ENCODE data around the gene TLX3. TPM values are rescaled to one million over a fixed set of nuclear protein-coding genes. Genes with fewer than 3 reads are reported as not detected.

The TLX3 gene
- total and polyA plus RNA-seq, 2 donors (not counting 1 experiment from before 2014, with no cell fraction given) = not detected

DNA sequence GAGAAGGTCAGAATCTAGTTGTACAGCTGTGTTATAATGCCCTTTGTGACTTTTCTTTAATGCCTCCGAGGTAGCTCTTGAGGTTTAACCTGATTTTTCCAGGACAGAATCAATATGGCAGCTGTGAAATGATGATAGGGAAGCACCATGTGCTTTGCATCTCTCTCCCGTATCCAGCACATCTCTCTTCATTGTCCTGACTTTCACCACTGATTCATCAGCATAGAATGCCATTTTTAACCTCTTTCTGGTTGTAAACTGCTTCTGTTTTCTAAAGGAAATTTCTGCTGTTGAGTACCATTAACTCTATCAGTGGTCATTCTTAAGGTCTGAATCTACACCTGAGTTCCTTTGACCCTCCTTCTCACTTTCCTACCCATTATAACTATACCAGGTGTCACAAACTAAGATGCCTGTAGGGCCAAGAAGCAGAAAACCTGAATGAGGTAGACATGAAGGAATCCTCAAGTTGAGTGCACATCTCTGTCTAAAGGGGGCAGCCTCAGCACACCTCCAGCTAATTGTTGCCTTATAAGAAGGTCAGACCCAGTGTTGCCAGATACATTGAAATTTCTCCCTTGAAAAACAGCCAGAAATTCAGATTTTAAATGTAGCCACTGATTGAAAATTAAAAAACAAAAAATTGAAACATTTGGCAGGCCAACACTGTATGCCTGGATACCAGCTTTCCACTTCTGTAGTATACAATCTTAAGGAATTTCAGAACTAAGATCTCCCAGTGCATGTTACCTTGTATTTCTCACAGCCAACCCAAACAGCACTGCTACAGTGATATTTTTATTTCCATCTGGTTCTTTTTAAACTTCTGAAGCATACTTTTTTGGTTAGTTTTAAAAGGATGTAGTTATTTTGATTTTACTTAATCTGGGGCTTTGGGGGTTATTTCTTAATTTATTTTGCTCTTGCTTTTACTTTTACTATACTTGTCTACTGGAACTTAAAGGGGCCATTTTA, 35.8 kb upstream of the TLX3 start:
- H4K20me1 ChIP-seq (ENCODE audit: control insufficient read depth, extremely low read depth, insufficient read depth, low read length) = no peaks in the 10 kb centered on the region
- no peak for TF ChIP-seq EZH2 (IDR thresholded peaks at IDR 0.05; ENCODE audit: low read length, missing control alignments)
- TF ChIP-seq, protein P1, sequence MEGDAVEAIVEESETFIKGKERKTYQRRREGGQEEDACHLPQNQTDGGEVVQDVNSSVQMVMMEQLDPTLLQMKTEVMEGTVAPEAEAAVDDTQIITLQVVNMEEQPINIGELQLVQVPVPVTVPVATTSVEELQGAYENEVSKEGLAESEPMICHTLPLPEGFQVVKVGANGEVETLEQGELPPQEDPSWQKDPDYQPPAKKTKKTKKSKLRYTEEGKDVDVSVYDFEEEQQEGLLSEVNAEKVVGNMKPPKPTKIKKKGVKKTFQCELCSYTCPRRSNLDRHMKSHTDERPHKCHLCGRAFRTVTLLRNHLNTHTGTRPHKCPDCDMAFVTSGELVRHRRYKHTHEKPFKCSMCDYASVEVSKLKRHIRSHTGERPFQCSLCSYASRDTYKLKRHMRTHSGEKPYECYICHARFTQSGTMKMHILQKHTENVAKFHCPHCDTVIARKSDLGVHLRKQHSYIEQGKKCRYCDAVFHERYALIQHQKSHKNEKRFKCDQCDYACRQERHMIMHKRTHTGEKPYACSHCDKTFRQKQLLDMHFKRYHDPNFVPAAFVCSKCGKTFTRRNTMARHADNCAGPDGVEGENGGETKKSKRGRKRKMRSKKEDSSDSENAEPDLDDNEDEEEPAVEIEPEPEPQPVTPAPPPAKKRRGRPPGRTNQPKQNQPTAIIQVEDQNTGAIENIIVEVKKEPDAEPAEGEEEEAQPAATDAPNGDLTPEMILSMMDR (conservative IDR thresholded peaks at IDR 0.05 in 1 of 2, IDR thresholded peaks at IDR 0.05 in 1 of 2; ENCODE audit: low read depth in 1 of 2, low read length in 2 of 2) = peak; percentile 19 to 40
- H3K36me3 ChIP-seq (ENCODE audit: control insufficient read depth, insufficient read depth, low read length) = no peaks in the 10 kb centered on the region
- DNase-seq (ENCODE audit: low read depth in 2 of 2) = peak; percentile 26 to 31
- H3K27ac ChIP-seq (ENCODE audit: insufficient read depth, low read length) = no peak overlapping the region
- H3K79me2 ChIP-seq (ENCODE audit: control insufficient read depth, insufficient read depth, low read length) = no peaks in the 10 kb centered on the region
- H3K4me1 ChIP-seq (ENCODE audit: control insufficient read depth, extremely low read depth, insufficient read depth, low read length) = peaks cover 4% of the 10 kb centered on the region
- H3K27me3 ChIP-seq (ENCODE audit: control insufficient read depth, insufficient read depth, low read length) = no peaks in the 10 kb centered on the region
- H3K4me2 ChIP-seq (ENCODE audit: extremely low read depth, insufficient read depth, low read length) = no peak overlapping the region
- H3K9me3 ChIP-seq (ENCODE audit: control insufficient read depth, insufficient read depth, low read depth, low read length) = no peaks in the 10 kb centered on the region
- H2AFZ ChIP-seq (ENCODE audit: low read length) = no peak overlapping the region
- H3K4me3 ChIP-seq (replicated peaks in 1 of 4; ENCODE audit: control extremely low read depth in 1 of 4, insufficient read depth in 1 of 4, low read depth in 3 of 4, low read length in 4 of 4) = no peak overlapping the region
- H3K9ac ChIP-seq (ENCODE audit: insufficient read depth, low read length) = no peak overlapping the region

DNA sequence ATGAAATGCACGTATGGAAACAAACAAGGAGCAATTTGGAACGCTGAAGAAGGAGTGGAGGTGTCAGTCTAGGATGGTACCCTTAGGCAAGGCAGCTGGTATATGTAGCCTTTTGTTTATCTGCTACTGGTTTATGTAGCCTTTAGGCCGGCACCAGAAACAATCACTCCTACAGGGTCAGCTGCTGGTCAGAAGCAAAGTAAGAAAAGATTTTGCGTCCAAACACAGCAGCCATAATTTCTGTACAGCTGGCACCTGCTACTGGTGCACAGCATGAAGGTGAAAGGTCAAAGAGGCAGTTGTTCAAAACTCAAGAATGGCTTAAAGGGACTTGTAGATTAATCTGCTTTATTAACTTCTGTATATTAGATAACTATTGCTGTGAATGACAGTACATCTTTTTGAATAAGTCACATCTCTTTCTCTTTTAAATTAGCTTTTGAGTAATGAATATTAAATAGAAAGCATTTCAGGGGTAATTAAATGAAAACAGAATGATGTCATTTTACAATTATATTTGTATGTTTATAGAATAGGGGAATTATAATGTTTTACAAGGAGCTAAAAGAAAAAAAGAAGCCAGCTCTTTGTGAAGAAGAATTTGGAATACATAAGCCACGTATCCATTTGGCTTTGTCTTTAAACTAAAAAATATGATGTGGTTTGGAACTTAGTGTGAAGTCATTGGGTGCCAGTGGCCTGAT, 33.1 kb upstream of the TLX3 start:
- no peak overlapping the region for H3K4me2 ChIP-seq (ENCODE audit: extremely low read depth, insufficient read depth, low read length)
- H2AFZ ChIP-seq (ENCODE audit: low read length) = no peak overlapping the region

More for the DNA sequence above, 33.1 kb upstream of the TLX3 start:
- Histone ChIP-seq H3K9ac (ENCODE audit: insufficient read depth, low read length) (no peak overlapping the region), H4K20me1 (ENCODE audit: control insufficient read depth, extremely low read depth, insufficient read depth, low read length) (no peaks in the 10 kb centered on the region), H3K36me3 (ENCODE audit: control insufficient read depth, insufficient read depth, low read length) (no peaks in the 10 kb centered on the region), H3K27me3 (ENCODE audit: control insufficient read depth, insufficient read depth, low read length) (no peaks in the 10 kb centered on the region), H3K4me3 (replicated peaks in 1 of 4; ENCODE audit: control extremely low read depth in 1 of 4, insufficient read depth in 1 of 4, low read depth in 3 of 4, low read length in 4 of 4) (no peak overlapping the region), H3K27ac (ENCODE audit: insufficient read depth, low read length) (no peak overlapping the region), H3K4me1 (ENCODE audit: control insufficient read depth, extremely low read depth, insufficient read depth, low read length) (peaks cover 4% of the 10 kb centered on the region), H3K9me3 (ENCODE audit: control insufficient read depth, insufficient read depth, low read depth, low read length) (no peaks in the 10 kb centered on the region), H3K79me2 (ENCODE audit: control insufficient read depth, insufficient read depth, low read length) (no peaks in the 10 kb centered on the region)
- TF ChIP-seq, protein P1 (conservative IDR thresholded peaks at IDR 0.05 in 1 of 2, IDR thresholded peaks at IDR 0.05 in 1 of 2; ENCODE audit: low read depth in 1 of 2, low read length in 2 of 2) = no peak
- TF ChIP-seq EZH2 (IDR thresholded peaks at IDR 0.05; ENCODE audit: low read length, missing control alignments) = no peak
- no peak for DNase-seq (ENCODE audit: low read depth in 2 of 2)

All from fibroblast of lung (primary cell).